ENCODE data around the gene HMCN1.

Gene HMCN1

GRCh38 chr1:186102107-186102506 lies 367.9 kb downstream of the HMCN1 start:
- H3K9ac ChIP-seq (ENCODE audit: low read length) = peak overlapping the region; percentile 70
- H2BK120ac ChIP-seq (ENCODE audit: low read depth, low read length) = no peak overlapping the region
- no peaks in the 10 kb centered on the region for H3K79me1 ChIP-seq (replicated peaks; ENCODE audit: low read length, poor library complexity, severe bottlenecking)
- H2BK12ac ChIP-seq (ENCODE audit: low read length in 2 of 2) = no peak overlapping the region
- H4K91ac ChIP-seq (ENCODE audit: low read length) = no peak overlapping the region
- no peak overlapping the region for H3K27ac ChIP-seq (ENCODE audit: low read length, poor library complexity, severe bottlenecking)
- no peak for DNase-seq
- no peaks in the 10 kb centered on the region for H3K9me3 ChIP-seq (ENCODE audit: control insufficient read depth, low read length)
- peaks cover 1% of the 10 kb centered on the region for H3K4me1 ChIP-seq (ENCODE audit: control insufficient read depth, insufficient read depth, low read depth, low read length)
- no peak overlapping the region for H3K4me2 ChIP-seq (ENCODE audit: low read length, poor library complexity, severe bottlenecking)
- peaks cover 0 to 77% of the 10 kb centered on the region in 2 experiments for H3K36me3 ChIP-seq (ENCODE audit: control insufficient read depth in 1 of 2, insufficient read depth in 2 of 2, low read depth in 1 of 2, low read length in 2 of 2)
- H3K18ac ChIP-seq (ENCODE audit: low read depth in 1 of 2, low read length in 2 of 2) = no peak overlapping the region
- H2AK5ac ChIP-seq (ENCODE audit: low read length, severe bottlenecking) = no peak overlapping the region
- no peak overlapping the region for H3K4ac ChIP-seq (ENCODE audit: low read depth in 1 of 2, low read length in 2 of 2)
- no peak overlapping the region for H3K14ac ChIP-seq (ENCODE audit: low read length in 2 of 2)
- H3K27me3 ChIP-seq (ENCODE audit: control insufficient read depth in 1 of 2, insufficient read depth in 1 of 2, low read length in 2 of 2) = no peaks in the 10 kb centered on the region
- H2AFZ ChIP-seq (ENCODE audit: low read depth, low read length) = no peak overlapping the region
- H2BK15ac ChIP-seq (ENCODE audit: low read depth, poor library complexity, severe bottlenecking) = no peak overlapping the region
- 100% methylated on average over 1 of the region's 1 CpG for WGBS
- H2BK5ac ChIP-seq (ENCODE audit: low read depth, low read length, poor library complexity, severe bottlenecking) = no peak overlapping the region
- H3K4me3 ChIP-seq (ENCODE audit: insufficient read depth in 1 of 2, low read depth in 1 of 2, low read length in 2 of 2) = no peak overlapping the region
- H4K8ac ChIP-seq (ENCODE audit: low read length) = no peak overlapping the region
- no peak overlapping the region for H3K23ac ChIP-seq (ENCODE audit: low read length in 2 of 2)

DNA sequence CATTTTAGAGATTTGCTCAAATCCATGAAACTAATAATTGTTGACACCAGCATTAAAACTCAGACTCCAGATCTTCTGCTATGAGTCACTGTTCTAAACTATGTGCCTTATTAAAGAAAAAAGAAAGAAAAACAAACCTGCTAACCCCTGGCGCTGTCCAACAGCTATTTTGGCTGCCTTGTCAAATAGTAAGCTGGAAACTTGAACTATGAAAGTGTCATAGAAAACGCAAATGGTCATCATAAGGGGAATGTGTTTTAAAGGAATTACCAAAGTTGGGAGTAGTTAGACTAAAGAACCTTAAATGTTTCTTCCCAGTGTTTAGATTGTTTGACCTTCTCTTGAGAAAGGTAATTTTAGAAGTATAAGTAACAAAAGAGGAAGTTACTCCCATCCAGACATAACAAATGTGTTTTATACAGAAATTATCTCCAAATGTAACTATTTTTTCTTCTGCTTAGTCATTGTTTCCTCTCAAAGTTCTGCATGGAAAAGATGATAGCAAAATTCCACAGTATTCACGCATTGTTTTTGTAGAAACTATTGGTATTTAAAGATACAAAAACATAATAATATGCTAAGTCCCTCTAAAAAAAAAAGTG lies 368.5 kb downstream of the HMCN1 start:
- H2BK15ac ChIP-seq (ENCODE audit: low read depth, poor library complexity, severe bottlenecking) = no peak overlapping the region
- H2AK5ac ChIP-seq (ENCODE audit: low read length, severe bottlenecking) = no peak overlapping the region
- H3K27me3 ChIP-seq (ENCODE audit: control insufficient read depth in 1 of 2, insufficient read depth in 1 of 2, low read length in 2 of 2) = no peaks in the 10 kb centered on the region
- peak overlapping the region; percentile 70 for H3K9ac ChIP-seq (ENCODE audit: low read length)
- no peaks in the 10 kb centered on the region for H3K9me3 ChIP-seq (ENCODE audit: control insufficient read depth, low read length)
- no peak overlapping the region for H2BK12ac ChIP-seq (ENCODE audit: low read length in 2 of 2)
- no peak overlapping the region for H3K23ac ChIP-seq (ENCODE audit: low read length in 2 of 2)
- no peak overlapping the region for H2BK120ac ChIP-seq (ENCODE audit: low read depth, low read length)
- no peaks in the 10 kb centered on the region for H3K79me1 ChIP-seq (replicated peaks; ENCODE audit: low read length, poor library complexity, severe bottlenecking)
- WGBS = 60% methylated on average over 2 of the region's 3 CpGs
- peaks cover 1% of the 10 kb centered on the region for H3K4me1 ChIP-seq (ENCODE audit: control insufficient read depth, insufficient read depth, low read depth, low read length)
- no peak overlapping the region for H3K4ac ChIP-seq (ENCODE audit: low read depth in 1 of 2, low read length in 2 of 2)
- peak overlapping the region in 1 of 2 experiments; percentile 21 for H3K4me3 ChIP-seq (ENCODE audit: insufficient read depth in 1 of 2, low read depth in 1 of 2, low read length in 2 of 2)
- no peak overlapping the region for H3K4me2 ChIP-seq (ENCODE audit: low read length, poor library complexity, severe bottlenecking)
- peak; percentile 60 for DNase-seq
- H4K91ac ChIP-seq (ENCODE audit: low read length) = no peak overlapping the region
- no peak overlapping the region for H4K8ac ChIP-seq (ENCODE audit: low read length)
- no peak overlapping the region for H2AFZ ChIP-seq (ENCODE audit: low read depth, low read length)
- no peak overlapping the region for H3K18ac ChIP-seq (ENCODE audit: low read depth in 1 of 2, low read length in 2 of 2)
- peaks cover 0 to 77% of the 10 kb centered on the region in 2 experiments for H3K36me3 ChIP-seq (ENCODE audit: control insufficient read depth in 1 of 2, insufficient read depth in 2 of 2, low read depth in 1 of 2, low read length in 2 of 2)
- H2BK5ac ChIP-seq (ENCODE audit: low read depth, low read length, poor library complexity, severe bottlenecking) = no peak overlapping the region
- H3K27ac ChIP-seq (ENCODE audit: low read length, poor library complexity, severe bottlenecking) = peak overlapping the region; percentile 51
- H3K14ac ChIP-seq (ENCODE audit: low read length in 2 of 2) = no peak overlapping the region

- Histone ChIP-seq H2BK12ac (ENCODE audit: low read length in 2 of 2) (no peak overlapping the region), H3K9me3 (ENCODE audit: control insufficient read depth, low read length) (no peaks in the 10 kb centered on the region), H2AK5ac (ENCODE audit: low read length, severe bottlenecking) (no peak overlapping the region), H3K14ac (ENCODE audit: low read length in 2 of 2) (no peak overlapping the region), H2BK120ac (ENCODE audit: low read depth, low read length) (no peak overlapping the region), H3K23ac (ENCODE audit: low read length in 2 of 2) (no peak overlapping the region), H3K18ac (ENCODE audit: low read depth in 1 of 2, low read length in 2 of 2) (no peak overlapping the region), H3K79me1 (replicated peaks; ENCODE audit: low read length, poor library complexity, severe bottlenecking) (no peaks in the 10 kb centered on the region), H3K27me3 (ENCODE audit: control insufficient read depth in 1 of 2, insufficient read depth in 1 of 2, low read length in 2 of 2) (no peaks in the 10 kb centered on the region), H3K36me3 (ENCODE audit: control insufficient read depth in 1 of 2, insufficient read depth in 2 of 2, low read depth in 1 of 2, low read length in 2 of 2) (peaks cover 0 to 78% of the 10 kb centered on the region in 2 experiments), H4K8ac (ENCODE audit: low read length) (no peak overlapping the region), H2BK5ac (ENCODE audit: low read depth, low read length, poor library complexity, severe bottlenecking) (no peak overlapping the region), H4K91ac (ENCODE audit: low read length) (no peak overlapping the region), H3K4me2 (ENCODE audit: low read length, poor library complexity, severe bottlenecking) (no peak overlapping the region), H3K27ac (ENCODE audit: low read length, poor library complexity, severe bottlenecking) (no peak overlapping the region), H3K4me1 (ENCODE audit: control insufficient read depth, insufficient read depth, low read depth, low read length) (peaks cover 1% of the 10 kb centered on the region), H3K4ac (ENCODE audit: low read depth in 1 of 2, low read length in 2 of 2) (no peak overlapping the region), H2BK15ac (ENCODE audit: low read depth, poor library complexity, severe bottlenecking) (no peak overlapping the region), H3K9ac (ENCODE audit: low read length) (no peak overlapping the region), H2AFZ (ENCODE audit: low read depth, low read length) (no peak overlapping the region), H3K4me3 (ENCODE audit: insufficient read depth in 1 of 2, low read depth in 1 of 2, low read length in 2 of 2) (no peak overlapping the region)
- DNase-seq = no peak
- WGBS = no CpG with 5 or more reads among the region's 1 CpG
These were observed 370.3 kb downstream of the HMCN1 start for GRCh38 chr1:186104459-186104858.

GRCh38 chr1:186112280-186112679 lies 378.1 kb downstream of the HMCN1 start:
- Histone ChIP-seq H3K27me3 (ENCODE audit: control insufficient read depth in 1 of 2, insufficient read depth in 1 of 2, low read length in 2 of 2) (no peaks in the 10 kb centered on the region), H2AK5ac (ENCODE audit: low read length, severe bottlenecking) (no peak overlapping the region), H3K36me3 (ENCODE audit: control insufficient read depth in 1 of 2, insufficient read depth in 2 of 2, low read depth in 1 of 2, low read length in 2 of 2) (peaks cover 0 to 95% of the 10 kb centered on the region in 2 experiments), H3K4me2 (ENCODE audit: low read length, poor library complexity, severe bottlenecking) (no peak overlapping the region), H2BK120ac (ENCODE audit: low read depth, low read length) (no peak overlapping the region), H3K18ac (ENCODE audit: low read depth in 1 of 2, low read length in 2 of 2) (no peak overlapping the region), H4K8ac (ENCODE audit: low read length) (no peak overlapping the region), H3K4me1 (ENCODE audit: control insufficient read depth, insufficient read depth, low read depth, low read length) (no peaks in the 10 kb centered on the region), H3K4me3 (ENCODE audit: insufficient read depth in 1 of 2, low read depth in 1 of 2, low read length in 2 of 2) (no peak overlapping the region), H2BK12ac (ENCODE audit: low read length in 2 of 2) (no peak overlapping the region), H2BK5ac (ENCODE audit: low read depth, low read length, poor library complexity, severe bottlenecking) (no peak overlapping the region), H3K27ac (ENCODE audit: low read length, poor library complexity, severe bottlenecking) (no peak overlapping the region), H3K9ac (ENCODE audit: low read length) (no peak overlapping the region), H3K79me1 (replicated peaks; ENCODE audit: low read length, poor library complexity, severe bottlenecking) (no peaks in the 10 kb centered on the region), H4K91ac (ENCODE audit: low read length) (no peak overlapping the region), H3K14ac (ENCODE audit: low read length in 2 of 2) (no peak overlapping the region), H3K4ac (ENCODE audit: low read depth in 1 of 2, low read length in 2 of 2) (no peak overlapping the region), H3K23ac (ENCODE audit: low read length in 2 of 2) (no peak overlapping the region), H2AFZ (ENCODE audit: low read depth, low read length) (no peak overlapping the region), H3K9me3 (ENCODE audit: control insufficient read depth, low read length) (no peaks in the 10 kb centered on the region), H2BK15ac (ENCODE audit: low read depth, poor library complexity, severe bottlenecking) (no peak overlapping the region)
- 96% methylated on average over 1 of the region's 2 CpGs for WGBS
- no peak for DNase-seq
